Gastroesophageal sphincter (tissue), 4 donors: ENCODE data around the gene OCSTAMP. TPM values are rescaled to one million over a fixed set of nuclear protein-coding genes. Genes with fewer than 3 reads are reported as not detected.

ENCODE experiments used
- ATAC-seq: fragments of 150-250 bp; one replicate; pipeline ENCODE4 v1.9.1; 2016; ENCODE audit warnings: mild to moderate bottlenecking, moderate library complexity
- H3K27ac ChIP-seq, 4 donors: fragments of 200-600 bp; sonication (generic) in 3 of 4; 1 replicate in 3 of 4; 2 replicates in 1 of 4; pipeline ENCODE4 v1.5.1; 2016 to 2019
- H3K27me3 ChIP-seq: fragments of 200-600 bp; sonication (generic); one replicate; pipeline ENCODE4 v1.5.1; 2019
- H3K36me3 ChIP-seq, 2 donors: fragments of 200-600 bp; sonication (generic); one replicate each; pipeline ENCODE4 v1.5.1; 2019; ENCODE audit warnings: control low read depth in 1 of 2
- H3K4me1 ChIP-seq, 3 donors: fragments of 200-600 bp; sonication (generic); 1 replicate in 2 of 3; 2 replicates in 1 of 3; pipeline ENCODE4 v1.5.1; 2016 to 2019; ENCODE audit warnings: control low read depth in 2 of 3
- H3K4me3 ChIP-seq, 2 donors: fragments of 200-600 bp; sonication (generic); one replicate each; pipeline ENCODE4 v1.5.1; 2019; ENCODE audit warnings: mild to moderate bottlenecking in 1 of 2, moderate library complexity in 1 of 2
- H3K9me3 ChIP-seq, 3 donors: fragments of 200-600 bp; sonication (generic); one replicate each; pipeline ENCODE4 v1.5.1; 2017 to 2019; ENCODE audit warnings: control low read depth in 2 of 3
- EP300 ChIP-seq: sonication (generic); formaldehyde crosslinking; IDR thresholded peaks from one replicate; pipeline ENCODE4 v1.6.1; 2017; ENCODE audit warnings: antibody characterized with exemption, mild to moderate bottlenecking
- POLR2A ChIP-seq, 2 donors: fragments of 450-650 bp; IDR thresholded peaks; one replicate each; pipeline ENCODE4 v1.6.1; 2017; ENCODE audit warnings: antibody characterized with exemption in 2 of 2, mild to moderate bottlenecking in 2 of 2, moderate library complexity in 1 of 2
- POLR2AphosphoS5 ChIP-seq: sonication (generic); formaldehyde crosslinking; IDR thresholded peaks from one replicate; pipeline ENCODE4 v1.6.1; 2017; ENCODE audit warnings: antibody characterized with exemption
- WGBS, 2 donors: methylation state at CpG; one replicate each; pipeline ENCODE4 v1.1.5; 2018; ENCODE audit warnings: low coverage in 1 of 2; 5-methylcytosine and 5-hydroxymethylcytosine counted together
- total RNA-seq, 4 donors: library from RNA; depleted of rRNA; stranded (reverse); fragments of >200 nt; gene quantifications; one replicate each; pipeline ENCODE4 v1.1.0, GENCODE V29; 2016
- TF ChIP-seq, protein P1 (sequence below), 4 experiments: fragments of 200-600 bp in 2 of 4; fragments of 450-650 bp in 2 of 4; sonication (generic) in 1 of 4; IDR thresholded peaks; one replicate each; pipeline ENCODE4 v1.5.1; 2017 to 2019; ENCODE audit warnings: antibody characterized with exemption in 4 of 4, mild to moderate bottlenecking in 2 of 4, moderate library complexity in 2 of 4

The OCSTAMP gene
- total RNA-seq, 4 donors from 2014 or later: not detected

DNA sequence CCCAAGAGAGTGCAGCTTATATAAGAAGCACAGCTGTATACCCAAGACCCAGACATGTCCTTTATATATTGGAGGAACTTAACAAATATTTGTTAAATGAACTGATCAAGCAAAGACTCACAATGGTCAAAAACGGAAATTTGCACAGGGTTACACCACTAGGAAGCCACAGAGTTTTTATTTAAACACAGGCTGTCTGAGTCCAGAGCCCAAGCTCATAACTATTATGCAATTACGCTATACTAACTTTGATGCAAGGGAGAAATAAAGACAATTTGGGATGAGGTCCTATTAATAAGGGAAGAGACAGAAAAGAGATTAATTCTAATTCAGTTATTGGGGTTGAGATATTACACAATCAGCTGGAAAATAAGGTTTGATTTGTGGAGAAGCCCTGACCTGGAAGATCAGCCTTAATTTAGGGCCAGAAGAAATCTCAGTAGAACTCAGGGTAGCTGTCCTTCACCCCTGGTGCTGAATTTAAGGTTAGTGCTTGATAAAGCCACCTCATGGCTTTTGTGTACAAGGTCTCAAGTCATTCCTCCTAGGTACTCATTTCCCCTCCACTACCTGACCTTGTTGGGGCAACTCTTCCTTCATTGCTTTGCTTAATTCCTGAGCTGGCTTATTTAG, 26.6 kb downstream of the OCSTAMP start:
- Histone ChIP-seq H3K36me3 (no peaks in the 10 kb centered on the region), H3K4me1 (no peaks in the 10 kb centered on the region), H3K9me3 (no peaks in the 10 kb centered on the region), H3K27ac (no peak overlapping the region), H3K4me3 (no peak overlapping the region), H3K27me3 (peaks cover 85% of the 10 kb centered on the region)
- TF ChIP-seq, protein P1, sequence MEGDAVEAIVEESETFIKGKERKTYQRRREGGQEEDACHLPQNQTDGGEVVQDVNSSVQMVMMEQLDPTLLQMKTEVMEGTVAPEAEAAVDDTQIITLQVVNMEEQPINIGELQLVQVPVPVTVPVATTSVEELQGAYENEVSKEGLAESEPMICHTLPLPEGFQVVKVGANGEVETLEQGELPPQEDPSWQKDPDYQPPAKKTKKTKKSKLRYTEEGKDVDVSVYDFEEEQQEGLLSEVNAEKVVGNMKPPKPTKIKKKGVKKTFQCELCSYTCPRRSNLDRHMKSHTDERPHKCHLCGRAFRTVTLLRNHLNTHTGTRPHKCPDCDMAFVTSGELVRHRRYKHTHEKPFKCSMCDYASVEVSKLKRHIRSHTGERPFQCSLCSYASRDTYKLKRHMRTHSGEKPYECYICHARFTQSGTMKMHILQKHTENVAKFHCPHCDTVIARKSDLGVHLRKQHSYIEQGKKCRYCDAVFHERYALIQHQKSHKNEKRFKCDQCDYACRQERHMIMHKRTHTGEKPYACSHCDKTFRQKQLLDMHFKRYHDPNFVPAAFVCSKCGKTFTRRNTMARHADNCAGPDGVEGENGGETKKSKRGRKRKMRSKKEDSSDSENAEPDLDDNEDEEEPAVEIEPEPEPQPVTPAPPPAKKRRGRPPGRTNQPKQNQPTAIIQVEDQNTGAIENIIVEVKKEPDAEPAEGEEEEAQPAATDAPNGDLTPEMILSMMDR (IDR thresholded peaks at IDR 0.05): no peak
- TF ChIP-seq EP300: no peak
- no peak for TF ChIP-seq POLR2A (IDR thresholded peaks at IDR 0.05)
- TF ChIP-seq POLR2AphosphoS5: no peak
- WGBS, 2 donors: 41 to 50% methylated on average over 2 of the region's 2 CpGs
- no peak for ATAC-seq

- H3K36me3 ChIP-seq: no peaks in the 10 kb centered on the region
- no peak for ATAC-seq
- 61 to 70% methylated on average over 4 to 5 of the region's 5 CpGs for WGBS, 2 donors
- H3K4me3 ChIP-seq: no peak overlapping the region
- H3K27ac ChIP-seq: no peak overlapping the region
- TF ChIP-seq POLR2A (IDR thresholded peaks at IDR 0.05) (no peak), EP300 (no peak), POLR2AphosphoS5 (no peak)
- TF ChIP-seq, protein P1 (IDR thresholded peaks at IDR 0.05): no peak
- no peaks in the 10 kb centered on the region for H3K9me3 ChIP-seq
- H3K4me1 ChIP-seq: no peaks in the 10 kb centered on the region
- H3K27me3 ChIP-seq: peaks cover 85% of the 10 kb centered on the region
These were observed 27.3 kb downstream of the OCSTAMP start for GRCh38 chr20:46523108-46523507.

DNA sequence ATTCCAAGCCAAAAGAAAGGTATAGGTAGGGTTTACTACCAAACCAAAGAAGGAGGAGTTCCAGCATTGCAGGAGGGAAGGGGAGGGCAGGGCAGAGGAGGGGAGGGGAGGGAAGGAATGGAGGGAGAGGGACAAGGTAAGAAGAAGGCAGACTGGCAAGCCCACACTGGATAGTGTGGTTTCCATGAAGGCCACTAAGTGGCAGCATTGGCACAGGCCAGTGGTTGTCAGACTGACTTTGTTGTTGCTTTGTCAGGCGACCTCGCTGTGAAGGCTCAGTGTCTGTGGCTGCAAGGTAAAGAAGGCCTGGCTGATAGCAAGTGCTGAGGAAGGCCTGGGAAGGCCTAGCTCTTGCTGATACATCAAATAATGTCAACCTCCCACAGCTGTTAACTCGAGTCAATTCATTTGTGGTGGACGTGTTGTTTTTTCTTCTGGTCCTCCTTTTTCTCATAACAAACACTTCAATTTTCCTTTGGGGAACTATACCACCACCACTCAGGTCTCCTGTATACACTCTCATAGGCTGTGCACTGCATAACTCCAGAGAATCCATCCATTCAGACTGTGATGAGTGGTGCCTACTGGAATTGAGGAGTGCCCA, 29.4 kb downstream of the OCSTAMP start:
- no peaks in the 10 kb centered on the region for H3K9me3 ChIP-seq
- H3K4me1 ChIP-seq: no peaks in the 10 kb centered on the region
- no peak overlapping the region for H3K4me3 ChIP-seq
- H3K27me3 ChIP-seq: peaks cover 79% of the 10 kb centered on the region
- TF ChIP-seq EP300: no peak
- TF ChIP-seq, protein P1 (IDR thresholded peaks at IDR 0.05): peak; percentile 9 to 62 (median 24)
- no peak for ATAC-seq
- H3K27ac ChIP-seq: no peak overlapping the region
- WGBS, 2 donors: 27 to 29% methylated on average over 2 to 4 of the region's 4 CpGs
- H3K36me3 ChIP-seq: no peaks in the 10 kb centered on the region

DNA sequence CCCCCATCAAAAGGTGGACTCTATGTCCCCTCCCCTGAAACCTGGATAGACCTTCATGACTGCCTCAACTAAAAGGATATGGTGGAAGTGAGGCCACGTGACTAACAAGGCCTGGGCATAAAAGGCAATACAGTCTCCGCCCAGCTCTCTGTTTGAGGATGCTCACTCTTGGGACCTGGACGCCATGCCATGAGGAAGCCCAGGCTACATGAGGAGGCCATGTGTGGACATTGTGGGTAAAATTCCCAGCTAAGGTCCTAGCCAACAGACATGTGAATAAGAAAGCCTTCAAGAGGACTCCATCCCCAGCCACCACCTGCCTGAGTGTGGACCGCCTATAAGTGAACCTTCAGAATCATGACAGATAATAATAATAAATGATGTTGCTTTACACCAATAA, 29.9 kb downstream of the OCSTAMP start:
- Histone ChIP-seq H3K27ac (no peak overlapping the region), H3K27me3 (peaks cover 79% of the 10 kb centered on the region), H3K4me1 (no peaks in the 10 kb centered on the region), H3K9me3 (no peaks in the 10 kb centered on the region), H3K36me3 (no peaks in the 10 kb centered on the region), H3K4me3 (no peak overlapping the region)
- ATAC-seq: no peak
- no peak for TF ChIP-seq EP300
- no peak for TF ChIP-seq POLR2AphosphoS5
- TF ChIP-seq, protein P1 (IDR thresholded peaks at IDR 0.05): no peak
- no peak for TF ChIP-seq POLR2A (IDR thresholded peaks at IDR 0.05)
- WGBS, 2 donors: 89 to 100% methylated on average over 1 of the region's 4 CpGs

- Histone ChIP-seq H3K9me3 (no peaks in the 10 kb centered on the region), H3K4me3 (no peak overlapping the region), H3K27ac (no peak overlapping the region), H3K36me3 (no peaks in the 10 kb centered on the region), H3K4me1 (no peaks in the 10 kb centered on the region), H3K27me3 (peaks cover 75% of the 10 kb centered on the region)
- 53 to 58% methylated on average over 3 of the region's 3 CpGs for WGBS, 2 donors
- TF ChIP-seq, protein P1 (IDR thresholded peaks at IDR 0.05): no peak
- TF ChIP-seq POLR2AphosphoS5: no peak
- no peak for TF ChIP-seq POLR2A (IDR thresholded peaks at IDR 0.05)
- TF ChIP-seq EP300: no peak
- ATAC-seq: no peak
These were observed 30.9 kb downstream of the OCSTAMP start for GRCh38 chr20:46519471-46520068.
